ENCODE results near the gene CD207. TPM values are rescaled to one million over a fixed set of nuclear protein-coding genes. Genes with fewer than 3 reads are reported as not detected.

Gene CD207
- total and polyA plus RNA-seq, 3 donors from 2014 or later, result 0.19 to 1.5 (median 0.79) TPM

GRCh38 chr2:70851704-70852103 lies 16.1 kb upstream of the CD207 start:
- DNase-seq, result no peak
- TF ChIP-seq CTCF (IDR thresholded peaks at IDR 0.05), result no peak
- no peak for TF ChIP-seq POLR2A (IDR thresholded peaks at IDR 0.05)
- H3K4me1 ChIP-seq, result no peaks in the 10 kb centered on the region
- no peak overlapping the region for H3K27ac ChIP-seq
- no peaks in the 10 kb centered on the region for H3K27me3 ChIP-seq
- WGBS, 2 donors, result 70 to 77% methylated on average over 4 of the region's 4 CpGs
- H3K4me3 ChIP-seq, result no peak overlapping the region
- intact Hi-C loops (cut with DNase I; ENCODE audit: low total_unique reads), result no loop called here
- no peaks in the 10 kb centered on the region for H3K36me3 ChIP-seq (ENCODE audit: low read depth, missing control alignments)
- no peaks in the 10 kb centered on the region for H3K9me3 ChIP-seq

- no peak for TF ChIP-seq CTCF (IDR thresholded peaks at IDR 0.05)
- TF ChIP-seq POLR2A (IDR thresholded peaks at IDR 0.05), result no peak
- WGBS, 2 donors, result 39 to 69% methylated on average over 2 of the region's 2 CpGs
- H3K36me3 ChIP-seq (ENCODE audit: low read depth, missing control alignments), result no peaks in the 10 kb centered on the region
- no peaks in the 10 kb centered on the region for H3K27me3 ChIP-seq
- intact Hi-C loops (cut with DNase I; ENCODE audit: low total_unique reads), result no loop called here
- H3K4me3 ChIP-seq, result no peak overlapping the region
- DNase-seq, result no peak
- H3K4me1 ChIP-seq, result no peaks in the 10 kb centered on the region
- no peak overlapping the region for H3K27ac ChIP-seq
- no peaks in the 10 kb centered on the region for H3K9me3 ChIP-seq
Measured at GRCh38 chr2:70850925-70851324, 15.3 kb upstream of the CD207 start.

GRCh38 chr2:70842401-70842800 lies 6.8 kb upstream of the CD207 start:
- H3K27me3 ChIP-seq, result no peaks in the 10 kb centered on the region
- TF ChIP-seq POLR2A (IDR thresholded peaks at IDR 0.05) (no peak), CTCF (IDR thresholded peaks at IDR 0.05) (no peak)
- DNase-seq, result no peak

GRCh38 chr2:70837980-70838925 lies 2.6 kb upstream of the CD207 start:
- Histone ChIP-seq H3K27ac (no peak overlapping the region), H3K4me1 (no peaks in the 10 kb centered on the region), H3K4me3 (no peak overlapping the region), H3K36me3 (ENCODE audit: low read depth, missing control alignments) (no peaks in the 10 kb centered on the region), H3K9me3 (no peaks in the 10 kb centered on the region), H3K27me3 (no peaks in the 10 kb centered on the region)
- intact Hi-C loops (cut with DNase I; ENCODE audit: low total_unique reads), result no loop called here
- WGBS, 2 donors, result 77 to 84% methylated on average over 10 of the region's 10 CpGs
- no peak for DNase-seq
- no peak for TF ChIP-seq POLR2A (IDR thresholded peaks at IDR 0.05)
- no peak for TF ChIP-seq CTCF (IDR thresholded peaks at IDR 0.05)

More at GRCh38 chr2:70842401-70842800, 6.8 kb upstream of the CD207 start:
- no peaks in the 10 kb centered on the region for H3K4me1 ChIP-seq
- intact Hi-C loops (cut with DNase I; ENCODE audit: low total_unique reads), result no loop called here
- no peaks in the 10 kb centered on the region for H3K36me3 ChIP-seq (ENCODE audit: low read depth, missing control alignments)
- no peaks in the 10 kb centered on the region for H3K9me3 ChIP-seq
- H3K4me3 ChIP-seq, result no peak overlapping the region
- H3K27ac ChIP-seq, result no peak overlapping the region
- WGBS, 2 donors, result 75% methylated on average over 7 of the region's 7 CpGs; no CpG with 5 or more reads in 1 of the 2 donors
